GM21737 (cell line): ENCODE data around the gene KRTAP4-6.
"Not testable (repeated sequence)": the region's sequence is repeated elsewhere in the genome, so short reads cannot be mapped to it uniquely, and the experiment has no call there.

Source experiments
- ATAC-seq: cut with Tn5 transposase; IDR thresholded peaks from one replicate; pipeline ENCODE4 v1.9.1; 2021; ENCODE audit warnings: mild to moderate bottlenecking, moderate library complexity; ENCODE audit not compliant: unreplicated experiment

Gene KRTAP4-6

DNA sequence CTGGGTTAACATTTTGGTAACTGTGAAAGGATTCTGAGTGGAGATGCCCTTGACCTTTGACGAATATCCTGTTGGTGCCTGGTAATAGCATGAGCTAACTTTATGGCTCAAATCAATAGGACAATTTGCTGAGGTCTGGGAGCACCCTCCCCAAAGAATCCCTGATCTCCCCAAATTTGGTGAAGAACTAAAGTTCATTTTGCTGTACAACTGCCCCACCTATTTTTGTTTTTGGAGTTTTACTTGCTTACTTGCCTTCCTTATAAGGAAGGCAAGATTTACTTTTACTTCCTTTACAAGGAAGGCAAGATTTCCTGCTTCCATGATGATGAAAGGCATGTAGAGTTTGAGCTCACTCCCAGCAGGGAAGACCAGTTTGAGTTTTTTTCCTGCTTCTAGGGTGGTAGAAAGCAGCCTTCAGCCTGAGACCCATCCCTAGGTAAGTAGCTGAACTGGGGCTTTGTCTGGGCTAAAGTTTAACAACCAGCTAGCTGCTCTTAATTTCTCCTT is 32.3 kb downstream of the KRTAP4-6 start:
- ATAC-seq, result no peak

DNA sequence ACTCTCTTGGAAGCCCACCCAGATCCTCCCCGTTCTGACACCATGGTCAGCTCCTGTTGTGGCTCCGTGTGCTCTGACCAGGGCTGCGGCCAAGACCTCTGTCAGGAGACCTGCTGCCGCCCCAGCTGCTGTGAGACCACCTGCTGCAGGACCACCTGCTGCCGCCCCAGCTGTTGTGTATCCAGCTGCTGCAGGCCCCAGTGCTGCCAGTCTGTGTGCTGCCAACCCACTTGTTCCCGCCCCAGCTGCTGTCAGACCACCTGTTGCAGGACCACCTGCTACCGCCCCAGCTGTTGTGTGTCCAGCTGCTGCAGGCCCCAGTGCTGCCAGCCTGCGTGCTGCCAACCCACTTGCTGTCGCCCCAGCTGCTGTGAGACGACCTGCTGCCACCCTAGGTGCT is 35.0 kb downstream of the KRTAP4-6 start, which contains the start of gene KRTAP4-9:
Gene KRTAP4-9 (plus strand): TSS at position 43 of the 400 bp plus-strand sequence. CDS start 0 bp downstream, at position 43.
- ATAC-seq, result not testable (repeated sequence)

DNA sequence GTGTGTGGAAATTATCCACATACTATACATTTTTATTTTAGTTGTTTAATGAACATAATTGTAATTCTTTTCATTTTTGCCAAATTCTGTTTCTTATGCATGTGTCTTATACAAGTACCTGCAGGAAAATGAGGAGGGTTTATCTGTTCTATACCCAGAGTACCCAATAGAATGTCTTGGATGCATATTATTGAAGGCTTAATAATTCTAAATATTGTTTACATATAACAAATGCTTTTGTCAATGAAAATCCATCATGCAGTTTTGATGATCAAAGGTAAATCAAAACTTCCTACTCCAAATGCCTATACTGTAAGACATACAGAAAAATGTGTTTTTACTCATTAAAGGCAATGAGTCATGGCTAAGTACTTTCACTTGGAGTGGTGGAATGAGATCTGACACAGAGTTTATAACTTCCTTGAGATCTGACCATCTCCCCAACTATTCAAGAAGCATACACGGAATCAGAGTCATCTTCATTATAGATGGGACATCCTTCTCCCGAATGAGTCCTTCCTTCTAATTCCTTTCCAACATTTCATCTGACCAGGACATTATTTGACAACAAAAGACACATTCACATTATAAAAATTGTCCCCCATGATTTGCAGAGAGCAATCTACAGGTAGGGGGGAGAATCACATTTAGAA is 35.8 kb downstream of the KRTAP4-6 start:
- ATAC-seq, result not testable (repeated sequence)

DNA sequence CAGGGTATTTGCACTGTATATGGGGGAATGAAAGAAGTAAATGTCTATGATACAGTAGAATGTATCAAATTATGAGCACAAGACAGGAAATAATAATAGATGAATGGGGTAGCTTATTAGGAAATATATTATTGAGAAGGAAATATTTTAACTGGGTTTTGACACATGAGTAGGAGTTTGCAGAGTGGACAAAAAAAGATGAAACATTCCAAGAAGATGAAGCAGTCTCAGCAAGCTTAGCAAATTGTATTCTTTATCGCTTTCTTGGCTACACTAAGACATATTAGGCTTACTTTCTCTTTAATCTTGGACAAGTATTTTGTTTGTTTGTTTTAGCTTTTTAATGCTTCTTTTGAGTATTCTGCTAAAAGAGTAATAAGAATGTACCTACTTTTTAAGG is 36.4 kb downstream of the KRTAP4-6 start:
- ATAC-seq, result no peak

DNA sequence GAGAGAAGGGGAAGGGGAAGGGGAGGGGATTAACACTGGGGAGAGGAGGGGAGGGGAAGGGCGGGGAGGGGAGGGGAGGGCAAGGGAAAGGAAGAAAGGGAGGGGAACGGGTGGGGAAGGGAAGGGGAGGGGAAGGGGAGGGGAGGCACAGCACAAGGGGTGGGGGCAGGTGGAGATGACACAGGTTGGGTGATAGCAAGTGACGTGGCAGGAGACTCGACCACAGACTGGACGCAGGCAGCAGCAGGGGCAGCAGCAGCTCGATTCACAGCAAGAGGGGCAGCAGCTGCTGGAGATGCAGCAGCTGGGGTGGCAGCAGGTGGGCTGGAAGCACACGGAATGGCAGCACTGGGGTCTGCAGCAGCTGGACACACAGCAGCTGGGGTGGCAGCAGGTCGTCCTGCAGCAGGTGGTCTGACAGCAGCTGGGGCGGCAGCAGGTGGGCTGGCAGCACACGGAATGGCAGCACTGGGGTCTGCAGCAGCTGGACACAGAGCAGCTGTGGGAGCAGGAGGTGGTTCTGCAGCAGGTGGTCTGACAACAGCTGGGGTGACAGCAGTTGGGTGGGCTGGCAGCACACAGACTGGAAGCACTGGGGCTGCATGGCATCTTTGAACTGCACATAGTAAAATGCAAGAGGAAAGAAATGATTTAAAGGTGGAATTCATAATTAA is 38.6 kb downstream of the KRTAP4-6 start, which contains the start of gene KRTAP4-16:
Gene KRTAP4-16 (minus strand): TSS at position 624 of the 674 bp plus-strand sequence. CDS start 0 bp downstream, at position 624.
- ATAC-seq, result no peak

DNA sequence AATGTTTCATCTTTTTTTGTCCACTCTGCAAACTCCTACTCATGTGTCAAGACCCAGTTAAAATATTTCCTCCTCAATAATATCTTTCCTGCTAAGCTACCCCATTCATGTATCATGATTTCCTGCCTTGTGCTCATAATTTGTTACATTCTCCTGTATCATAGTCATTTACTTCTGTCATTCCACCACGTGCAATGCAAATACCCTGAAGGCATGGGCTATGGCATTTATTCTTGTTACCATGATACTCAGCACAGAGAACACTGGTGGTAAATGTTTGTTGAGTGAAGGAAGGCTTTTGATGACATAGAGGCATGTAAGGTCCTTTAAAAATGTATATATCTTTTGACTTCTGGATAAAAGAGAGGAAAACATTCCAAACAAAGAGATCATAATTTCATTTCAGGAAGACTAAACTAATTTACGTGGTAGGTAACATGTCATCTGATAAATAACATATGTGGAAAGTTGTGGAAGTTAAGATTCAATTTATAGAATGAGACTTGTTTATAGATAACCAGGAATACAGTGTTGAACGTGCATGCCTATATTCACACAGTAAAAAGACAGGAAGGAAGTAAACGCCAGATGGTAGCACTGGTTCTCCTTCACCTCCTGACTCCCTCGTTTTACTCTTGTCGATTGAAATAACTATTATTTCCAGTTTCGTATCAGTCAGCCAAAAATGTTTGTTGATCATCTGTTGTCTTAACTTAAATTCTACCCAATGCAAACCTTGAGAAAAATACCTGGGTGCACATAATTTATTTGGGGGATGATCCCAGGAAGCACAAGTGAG is 40.5 kb downstream of the KRTAP4-6 start:
- ATAC-seq, result not testable (repeated sequence)

DNA sequence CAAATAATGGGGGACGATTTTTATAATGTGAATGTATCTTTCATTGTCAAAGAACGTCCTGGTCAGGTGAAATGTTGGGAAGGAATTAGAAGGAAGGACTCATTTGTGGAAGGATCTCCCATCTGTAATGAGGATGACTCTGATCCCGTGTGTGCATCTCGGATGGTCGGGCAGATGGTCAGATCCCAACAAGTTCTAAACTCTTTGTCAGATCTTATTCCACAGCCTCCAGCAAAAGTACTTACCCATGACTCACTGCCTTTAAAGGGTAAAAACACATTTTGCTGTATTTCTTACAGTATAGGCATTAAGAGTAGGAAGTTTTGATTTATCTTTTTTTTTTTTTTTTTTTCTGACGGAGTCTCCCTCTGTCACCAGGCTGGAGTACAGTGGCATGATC is 41.9 kb downstream of the KRTAP4-6 start:
- no peak for ATAC-seq

DNA sequence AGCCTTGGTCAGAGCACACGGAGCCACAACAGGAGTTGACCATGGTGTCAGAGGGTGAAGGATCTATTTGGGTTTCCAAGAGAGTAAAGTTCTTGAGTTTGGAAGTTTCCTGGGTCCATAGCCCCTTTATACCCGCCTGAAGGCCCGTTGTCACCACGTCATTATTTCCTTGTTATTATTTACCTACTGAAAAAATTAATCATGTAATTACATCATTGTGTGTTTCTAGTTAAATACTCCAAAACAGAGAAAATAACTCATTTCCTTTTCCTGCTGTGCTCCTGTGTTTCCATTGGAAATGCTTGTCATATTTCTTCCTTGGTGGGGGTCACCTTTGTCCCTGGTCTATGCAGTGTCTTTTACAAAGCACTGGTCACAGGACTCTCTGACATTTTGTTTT is 42.3 kb downstream of the KRTAP4-6 start, which contains the start of gene KRTAP4-8:
Gene KRTAP4-8 (minus strand): TSS at position 101 of the 400 bp plus-strand sequence. CDS start 58 bp downstream, at position 43.
- no peak for ATAC-seq

DNA sequence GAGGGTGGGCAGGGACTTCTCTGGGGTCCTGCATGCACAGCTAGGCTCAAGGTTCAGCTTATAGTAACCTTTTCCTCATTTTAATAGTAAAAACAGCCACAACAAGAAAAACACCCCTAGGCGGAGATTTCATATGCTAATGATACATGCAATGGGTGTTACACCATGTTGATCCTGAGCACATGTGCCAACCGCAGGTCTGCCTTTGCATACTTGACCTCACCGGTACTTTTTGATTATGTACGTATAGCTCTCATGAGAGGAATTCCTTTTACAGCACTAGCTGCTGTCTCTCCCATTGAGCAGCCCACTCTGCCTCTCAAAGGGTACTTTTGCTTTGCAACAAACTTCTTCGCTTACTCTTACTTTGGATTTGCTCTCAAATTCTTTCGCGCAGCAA is 44.3 kb downstream of the KRTAP4-6 start:
- no peak for ATAC-seq
